Heart right ventricle (tissue), 16 donors: Measurements from ENCODE around the gene GRIN3B. TPM values are rescaled to one million over a fixed set of nuclear protein-coding genes. Genes with fewer than 3 reads are reported as not detected.
"Not testable (repeated sequence)": the region's sequence is repeated elsewhere in the genome, so short reads cannot be mapped to it uniquely, and the experiment has no call there.

Source experiments
- ATAC-seq, 8 donors: fragments of 200-7000 bp; cut with Tn5 transposase; one replicate each; pipeline ENCODE4 v1.9.1; 2020; ENCODE audit warnings: mild to moderate bottlenecking in 8 of 8, moderate library complexity in 8 of 8, moderate number of reproducible peaks in 1 of 8
- DNase-seq, 2 donors: peaks; one replicate each; pipeline ENCODE4 v3.0.0-alpha.2; 2020
- H3K27ac ChIP-seq, 10 donors: fragments of 200-600 bp; sonication (generic) in 2 of 10; one replicate each; pipeline versions ENCODE4 v1.5.0 to v1.8.0; 2020 to 2022; ENCODE audit warnings: mild to moderate bottlenecking in 3 of 10
- H3K27me3 ChIP-seq, 7 donors: fragments of 200-600 bp; one replicate each; pipeline ENCODE4 v1.8.0; 2021 to 2022; ENCODE audit warnings: mild to moderate bottlenecking in 2 of 7
- H3K36me3 ChIP-seq, 9 donors: fragments of 200-600 bp; sonication (generic) in 1 of 9; one replicate each; pipeline versions ENCODE4 v1.5.0 to v1.8.0; 2020 to 2022; ENCODE audit warnings: mild to moderate bottlenecking in 2 of 9
- H3K4me1 ChIP-seq, 9 donors: fragments of 200-600 bp; sonication (generic) in 1 of 9; one replicate each; pipeline versions ENCODE4 v1.5.0 to v1.8.0; 2020 to 2022; ENCODE audit warnings: mild to moderate bottlenecking in 4 of 9
- H3K4me3 ChIP-seq, 10 donors: fragments of 200-600 bp; sonication (generic) in 2 of 10; one replicate each; pipeline versions ENCODE4 v1.5.0 to v1.8.0; 2020 to 2022; ENCODE audit warnings: mild to moderate bottlenecking in 7 of 10, moderate library complexity in 2 of 10
- H3K9me3 ChIP-seq, 11 donors: fragments of 200-600 bp in 10 of 11; sonication (generic) in 2 of 11; one replicate each; pipeline versions ENCODE4 v1.5.0 to v1.8.0; 2013 to 2022; ENCODE audit warnings: mild to moderate bottlenecking in 2 of 11, control low read depth in 1 of 11, moderate library complexity in 1 of 11
- WGBS, 2 donors: extraction: QIAGEN DNeasy Blood & Tissue Kit; methylation state at CpG; one replicate each; pipeline ENCODE4 v1.1.7; 2013; ENCODE audit warnings: inconsistent platforms in 1 of 2; 5-methylcytosine and 5-hydroxymethylcytosine counted together
- intact Hi-C, 10 donors: fragments of 100-400 bp; cut with DNase I; formaldehyde crosslinking; loops; one replicate each; pipeline versions ENCODE4 v1.11.1 to v1.14.2; 2022
- polyA plus RNA-seq, 2 donors: library from polyadenylated mRNA; stranded (reverse); fragments of 200-250 nt; gene quantifications; one replicate each; pipeline ENCODE4 v1.2.3, GENCODE V29; 2013
- total RNA-seq, 10 donors: library from RNA; stranded (reverse); fragmentation: NEBNext Ultra II Directional in 3 of 10; extraction: Animal tissue kit (Norgen Biotek cat#: 25700) in 3 of 10; gene quantifications; one replicate each; pipeline versions ENCODE4 v1.2.1 to v1.2.4, GENCODE V29; 2021 to 2023
- TF ChIP-seq, protein P1 (sequence below), 9 donors: fragments of 200-600 bp; sonication (generic) in 2 of 9; IDR thresholded peaks; one replicate each; pipeline versions ENCODE4 v1.5.0 to v1.8.0; 2021 to 2022; ENCODE audit warnings: antibody characterized with exemption in 9 of 9, mild to moderate bottlenecking in 5 of 9, moderate library complexity in 1 of 9
- donor health status: Arrhythmogenic right ventricular cardiomyopathy.
- donor health status: ischemic (EF 13 %, LVEDD 7.1; RV severe dilation, severe dysfunction).
- donor health status: healthy with polysubstance abuse.
- donor health status: DM: no; HTN: yes; CAD: no.
- donor health status: DM: no; HTN: no; CAD: no.
- donor health status: ischemic (EF 25% LVEDD 6.9; RV normal size, moderate dysfunction).
- donor health status: ischemic (EF 25% LVEDD 5.7; RV mildly dilated, moderate dysfunction).
- donor health status: healthy.
- donor health status: DM: yes; HTN: yes; CAD: no.
- donor health status: Ischemic cardiomyopathy.
- donor health status: ischemic (EF 35%, LVEDD 5.7; RV mildly dilated, moderate dysfunction).
- donor health status: nonischemic (EF 11% LVEDD 7.7; RV severe dilation, severe dysfunction).
- donor health status: DM: yes; HTN: yes; CAD: no.
- donor health status: PGD.
- donor health status: ischemic (EF 29% LVEDD 5.4; RV normal size, mild dysfunction).
- donor health status: nonischemic (EF 23%, LVEDD 6.1; RV moderate dilation, normal function).

The GRIN3B gene
- total and polyA plus RNA-seq, 12 donors, result 0.01 to 0.10 (median 0.08) TPM; not detected in 8

DNA sequence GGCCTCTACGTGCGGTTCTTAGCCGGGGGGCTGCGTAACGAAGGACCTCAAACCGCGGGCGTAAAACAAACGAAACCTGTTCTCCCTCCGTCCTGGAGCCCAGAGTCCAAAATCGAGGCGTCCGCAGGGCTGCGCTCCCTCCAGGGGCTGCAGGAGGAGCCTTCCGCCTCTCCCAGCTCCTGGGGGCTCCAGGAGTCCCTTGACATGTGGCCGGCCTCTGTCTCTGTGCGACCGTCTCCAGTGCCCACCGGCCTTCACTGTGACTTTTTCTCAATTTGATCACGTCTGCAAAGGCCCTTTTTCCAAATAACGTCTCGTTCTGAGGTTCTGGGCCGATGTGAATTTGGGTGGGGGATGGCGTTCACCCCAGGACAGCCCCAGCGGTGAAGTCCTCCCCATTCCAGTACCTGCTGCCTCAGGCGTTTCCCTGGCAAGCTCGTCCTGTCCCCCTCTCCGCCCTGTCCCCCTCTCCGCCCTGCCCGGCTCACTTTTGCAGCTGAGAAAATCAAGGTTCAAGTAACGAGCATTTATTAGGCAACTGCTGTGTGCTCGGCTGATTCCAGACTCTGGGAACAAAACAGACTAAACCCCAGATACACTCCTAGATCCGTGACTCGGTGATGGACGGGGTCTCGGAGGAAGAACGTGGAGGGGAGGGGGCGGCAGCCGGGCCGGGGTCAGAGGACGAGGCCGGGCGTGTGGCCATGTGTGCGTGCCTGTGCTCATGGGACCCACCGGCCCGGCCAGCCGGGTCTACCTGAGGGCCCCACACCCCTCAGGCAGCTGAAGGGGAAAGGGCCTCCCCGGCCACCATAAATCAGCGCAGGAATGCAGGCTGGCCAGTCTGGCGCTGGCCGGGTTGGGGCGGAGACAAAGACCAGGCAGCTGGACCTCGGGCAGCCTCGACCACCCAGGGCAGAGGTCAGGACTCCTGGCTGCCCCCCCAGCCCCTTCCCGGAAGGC is 44.1 kb upstream of the GRIN3B start:
- 87 to 88% methylated on average over 55 of the region's 55 CpGs for WGBS, 2 donors
- intact Hi-C loops, result no loop called here
- H3K27me3 ChIP-seq, result no peaks in the 10 kb centered on the region
- H3K27ac ChIP-seq, result no peak overlapping the region
- DNase-seq (no peak), ATAC-seq (no peak)
- H3K36me3 ChIP-seq, result peaks cover 0 to 15% (median 0%) of the 10 kb centered on the region in 9 donors
- no peaks in the 10 kb centered on the region for H3K9me3 ChIP-seq
- no peak overlapping the region for H3K4me3 ChIP-seq
- peaks cover 0 to 24% (median 6%) of the 10 kb centered on the region in 9 donors for H3K4me1 ChIP-seq
- TF ChIP-seq, protein P1, sequence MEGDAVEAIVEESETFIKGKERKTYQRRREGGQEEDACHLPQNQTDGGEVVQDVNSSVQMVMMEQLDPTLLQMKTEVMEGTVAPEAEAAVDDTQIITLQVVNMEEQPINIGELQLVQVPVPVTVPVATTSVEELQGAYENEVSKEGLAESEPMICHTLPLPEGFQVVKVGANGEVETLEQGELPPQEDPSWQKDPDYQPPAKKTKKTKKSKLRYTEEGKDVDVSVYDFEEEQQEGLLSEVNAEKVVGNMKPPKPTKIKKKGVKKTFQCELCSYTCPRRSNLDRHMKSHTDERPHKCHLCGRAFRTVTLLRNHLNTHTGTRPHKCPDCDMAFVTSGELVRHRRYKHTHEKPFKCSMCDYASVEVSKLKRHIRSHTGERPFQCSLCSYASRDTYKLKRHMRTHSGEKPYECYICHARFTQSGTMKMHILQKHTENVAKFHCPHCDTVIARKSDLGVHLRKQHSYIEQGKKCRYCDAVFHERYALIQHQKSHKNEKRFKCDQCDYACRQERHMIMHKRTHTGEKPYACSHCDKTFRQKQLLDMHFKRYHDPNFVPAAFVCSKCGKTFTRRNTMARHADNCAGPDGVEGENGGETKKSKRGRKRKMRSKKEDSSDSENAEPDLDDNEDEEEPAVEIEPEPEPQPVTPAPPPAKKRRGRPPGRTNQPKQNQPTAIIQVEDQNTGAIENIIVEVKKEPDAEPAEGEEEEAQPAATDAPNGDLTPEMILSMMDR (IDR thresholded peaks at IDR 0.05), result no peak

DNA sequence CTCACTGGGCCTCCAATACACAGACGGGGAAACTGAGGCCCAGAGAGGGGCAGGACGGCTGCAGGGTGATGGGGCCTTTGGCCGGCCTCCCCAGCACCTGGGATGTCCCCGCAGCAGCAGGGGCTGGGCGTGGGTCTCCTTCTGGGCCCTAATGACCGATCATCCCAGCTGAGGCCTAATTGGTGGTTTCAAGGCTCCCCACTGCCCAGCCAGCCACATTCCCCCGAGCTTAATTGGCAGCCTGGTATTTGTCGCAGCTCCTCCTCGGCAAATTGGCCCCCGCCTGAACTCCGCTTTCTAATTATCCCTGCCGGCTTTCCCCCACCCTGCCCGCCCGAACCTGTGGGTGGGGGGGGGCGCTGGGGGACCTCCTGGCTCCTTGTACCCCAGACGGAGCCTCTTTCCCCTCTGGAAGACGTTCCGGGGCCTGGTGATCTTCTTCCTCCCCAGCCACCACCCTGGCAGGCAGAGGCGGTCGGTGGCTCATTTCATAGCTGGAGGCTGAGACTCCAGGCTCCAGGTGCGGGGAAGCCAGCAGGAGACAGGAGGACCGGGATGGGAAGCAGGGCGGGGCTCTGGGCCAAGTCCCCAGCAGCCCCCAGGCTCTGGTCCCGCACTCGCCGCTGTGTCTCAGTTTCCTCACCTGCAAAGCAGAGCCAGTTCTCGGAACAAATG is 43.3 kb upstream of the GRIN3B start:
- DNase-seq, result no peak
- Histone ChIP-seq H3K4me3 (no peak overlapping the region), H3K36me3 (peaks cover 0 to 17% (median 0%) of the 10 kb centered on the region in 9 donors), H3K4me1 (peaks cover 0 to 17% (median 6%) of the 10 kb centered on the region in 9 donors), H3K27ac (no peak overlapping the region), H3K27me3 (no peaks in the 10 kb centered on the region), H3K9me3 (no peaks in the 10 kb centered on the region)
- TF ChIP-seq, protein P1 (IDR thresholded peaks at IDR 0.05), result no peak
- ATAC-seq, result no peak
- intact Hi-C loops, result no loop called here
- WGBS, 2 donors, result 60 to 72% methylated on average over 27 of the region's 27 CpGs

GRCh38 chr19:957578-957977 is 42.6 kb upstream of the GRIN3B start:
- intact Hi-C loops, H3K4me3 ChIP-seq, H3K27me3 ChIP-seq, ATAC-seq, H3K27ac ChIP-seq, DNase-seq, H3K9me3 ChIP-seq: not testable (repeated sequence)
- Histone ChIP-seq H3K4me1 (peaks cover 0 to 11% (median 5%) of the 10 kb centered on the region in 9 donors), H3K36me3 (peaks cover 0 to 17% (median 0%) of the 10 kb centered on the region in 9 donors)
- WGBS, 2 donors, result 96 to 97% methylated on average over 9 of the region's 9 CpGs

DNA sequence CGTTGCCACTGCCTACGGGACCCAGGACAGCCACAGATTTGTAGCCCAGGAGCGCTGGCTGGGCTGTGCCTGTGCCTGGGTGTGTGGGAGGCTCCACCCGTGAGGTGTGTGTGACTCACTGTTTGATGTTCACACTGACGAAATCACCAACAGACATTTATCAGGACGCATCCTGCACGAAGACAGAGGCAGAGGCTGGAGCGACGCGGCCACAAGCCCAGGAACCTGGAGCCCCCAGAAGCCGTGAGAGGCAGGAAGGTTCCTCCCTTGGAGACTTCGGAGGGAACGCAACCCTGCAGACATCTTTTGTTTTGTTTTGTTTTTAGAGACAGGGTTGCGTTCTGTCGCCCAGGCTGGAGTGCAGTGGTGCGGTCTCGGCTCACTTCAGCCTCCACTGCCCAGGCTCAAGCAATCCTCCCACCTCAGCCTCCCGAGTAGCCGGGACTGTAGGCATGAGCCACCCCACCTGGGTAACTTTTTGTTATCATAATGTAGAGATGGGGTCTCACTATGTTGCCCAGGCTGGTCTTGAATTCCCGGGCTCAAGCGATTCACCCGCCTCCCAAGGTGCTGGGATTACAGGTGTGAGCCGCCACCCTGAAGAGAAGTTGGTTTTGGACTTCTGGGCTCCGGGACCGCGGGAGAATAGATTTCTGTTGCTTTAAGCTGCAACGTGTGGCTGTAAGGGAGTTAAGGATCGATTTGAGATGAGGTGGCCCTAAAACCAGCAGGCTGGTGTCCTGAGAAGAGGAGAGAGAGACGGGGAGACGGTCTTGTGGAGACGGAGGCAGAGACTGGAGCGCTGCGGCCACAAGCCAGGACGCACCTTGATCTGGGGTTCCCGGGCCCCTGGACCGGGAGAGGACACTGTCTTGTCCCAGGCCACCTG is 41.0 kb upstream of the GRIN3B start:
- TF ChIP-seq, protein P1 (IDR thresholded peaks at IDR 0.05), result no peak
- DNase-seq, result no peak
- H3K9me3 ChIP-seq, result no peaks in the 10 kb centered on the region
- no peaks in the 10 kb centered on the region for H3K27me3 ChIP-seq
- intact Hi-C loops, result no loop called here
- no peaks in the 10 kb centered on the region for H3K4me1 ChIP-seq
- H3K36me3 ChIP-seq, result peaks cover 0 to 29% (median 0%) of the 10 kb centered on the region in 9 donors
- WGBS, 2 donors, result 89 to 91% methylated on average over 36 of the region's 36 CpGs
- H3K4me3 ChIP-seq, result no peak overlapping the region
- H3K27ac ChIP-seq, result no peak overlapping the region
- no peak for ATAC-seq
